HG03378 (cell line): Measurements from ENCODE around the gene LASP1.
"Not testable (repeated sequence)": the region's sequence is repeated elsewhere in the genome, so short reads cannot be mapped to it uniquely, and the experiment has no call there.

Experiments
- ATAC-seq: cut with Tn5 transposase; IDR thresholded peaks from one replicate; pipeline ENCODE4 v1.9.1; 2021; ENCODE audit warnings: mild to moderate bottlenecking, moderate library complexity; ENCODE audit not compliant: unreplicated experiment

LASP1 gene

DNA sequence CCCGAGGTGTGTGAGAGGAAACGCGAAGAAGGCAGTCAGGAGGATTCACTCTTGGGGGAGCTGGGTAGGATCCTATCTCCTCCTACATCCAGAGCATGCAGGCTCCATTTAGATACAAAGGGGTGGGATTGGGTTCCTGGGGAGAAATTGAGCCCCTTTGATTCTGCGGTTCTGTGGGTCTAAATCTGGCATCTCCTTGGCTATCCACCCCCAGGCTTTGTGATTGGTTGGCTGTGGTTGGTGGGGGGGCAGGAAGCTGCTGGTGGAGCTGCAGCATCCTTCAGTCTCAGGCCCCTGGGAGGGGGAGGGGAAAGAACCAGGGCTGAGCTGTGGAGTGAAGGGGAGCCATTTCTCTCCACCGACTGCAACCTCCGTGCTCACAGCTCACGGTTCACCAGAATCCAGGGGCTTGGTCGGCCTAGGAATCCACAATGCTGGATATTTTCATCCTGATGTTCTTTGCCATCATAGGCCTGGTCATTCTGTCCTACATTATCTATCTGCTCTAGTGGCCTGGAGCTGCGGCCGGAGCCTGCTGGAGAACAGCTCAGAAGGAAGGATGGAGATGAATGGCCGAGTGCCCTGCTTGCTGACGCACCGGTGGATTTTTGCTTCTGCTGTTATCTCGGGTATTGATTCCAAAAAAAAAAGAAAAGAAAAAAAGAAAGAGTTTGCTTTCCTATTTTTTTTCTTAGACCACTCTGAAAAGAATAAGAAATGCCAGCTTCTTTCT is 55.6 kb downstream of the LASP1 start, which contains the start of gene LASP1NB:
TSS of gene LASP1NB (plus strand) at position 352 of the 733 bp plus-strand sequence.
- no peak for ATAC-seq

DNA sequence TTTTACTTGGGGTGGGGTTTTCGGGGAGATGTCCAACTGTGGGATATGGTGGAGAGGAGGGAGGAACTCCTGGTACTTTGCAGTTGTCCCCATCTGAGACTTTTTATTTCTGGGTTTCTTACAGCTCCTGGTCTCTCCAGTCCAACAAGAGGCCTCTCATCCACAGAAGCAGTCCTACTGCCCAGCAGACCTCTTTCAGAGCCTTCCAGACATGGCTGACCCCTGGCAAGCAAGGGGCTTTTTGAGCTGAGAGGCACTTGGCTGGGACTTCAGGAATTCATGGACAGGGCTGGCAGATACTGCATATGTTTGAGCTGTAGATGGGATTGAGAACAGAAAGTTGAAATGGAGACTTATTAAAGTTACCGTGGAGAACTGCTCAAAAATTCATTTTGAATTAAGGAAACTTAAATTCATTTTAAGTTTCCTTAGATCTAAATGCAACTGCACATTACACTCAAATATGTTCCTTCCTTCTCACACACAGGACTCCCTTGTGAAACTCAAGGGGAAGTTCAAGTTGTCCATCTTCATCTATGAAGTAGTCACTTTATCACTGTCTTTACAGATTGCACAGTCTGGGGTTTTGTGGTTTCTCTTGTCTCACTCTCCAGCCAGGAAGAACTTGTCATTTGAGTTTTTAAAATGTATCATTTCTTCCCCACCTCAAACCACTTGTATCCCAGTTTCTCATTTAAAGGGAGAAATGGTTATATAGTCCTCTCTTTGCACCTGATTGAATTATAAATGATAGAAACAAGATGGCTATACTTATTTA is 56.6 kb downstream of the LASP1 start:
- no peak for ATAC-seq

DNA sequence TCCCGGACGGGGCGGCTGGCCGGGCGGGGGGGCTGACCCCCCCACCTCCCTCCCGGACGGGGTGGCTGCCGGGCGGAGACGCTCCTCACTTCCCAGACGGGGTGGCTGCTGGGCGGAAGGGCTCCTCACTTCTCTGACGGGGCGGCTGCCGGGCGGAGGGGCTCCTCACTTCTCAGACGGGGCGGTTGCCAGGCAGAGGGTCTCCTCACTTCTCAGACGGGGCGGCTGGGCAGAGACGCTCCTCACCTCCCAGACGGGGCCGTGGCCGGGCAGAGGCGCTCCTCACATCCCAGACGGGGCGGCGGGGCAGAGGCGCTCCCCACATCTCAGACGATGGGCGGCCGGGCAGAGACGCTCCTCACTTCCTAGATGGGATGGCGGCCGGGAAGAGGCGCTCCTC is 60.9 kb downstream of the LASP1 start:
- not testable (repeated sequence) for ATAC-seq

- not testable (repeated sequence) for ATAC-seq
These were observed 64.1 kb downstream of the LASP1 start for GRCh38 chr17:38933962-38934361.

GRCh38 chr17:38939987-38940386 is 70.1 kb downstream of the LASP1 start:
- no peak for ATAC-seq

DNA sequence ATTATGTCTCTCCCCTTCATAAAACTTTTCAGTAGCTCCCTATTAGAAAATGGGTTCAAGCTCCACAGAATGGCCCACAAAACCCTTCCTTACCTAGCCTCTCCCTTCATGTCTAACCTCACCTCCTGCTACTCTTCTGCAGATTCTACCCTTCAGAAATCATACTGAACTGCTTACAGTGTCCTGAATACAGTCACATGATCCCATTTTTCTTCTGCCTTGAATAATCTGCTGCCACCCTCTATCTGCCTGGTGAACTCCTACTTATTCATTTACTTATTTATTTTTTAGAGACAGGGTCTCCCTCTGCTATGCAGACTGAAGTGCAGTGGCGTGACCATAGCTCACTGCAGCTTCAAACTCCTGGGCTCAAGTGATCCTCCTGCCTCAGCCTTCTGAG is 70.5 kb downstream of the LASP1 start:
- ATAC-seq = no peak

DNA sequence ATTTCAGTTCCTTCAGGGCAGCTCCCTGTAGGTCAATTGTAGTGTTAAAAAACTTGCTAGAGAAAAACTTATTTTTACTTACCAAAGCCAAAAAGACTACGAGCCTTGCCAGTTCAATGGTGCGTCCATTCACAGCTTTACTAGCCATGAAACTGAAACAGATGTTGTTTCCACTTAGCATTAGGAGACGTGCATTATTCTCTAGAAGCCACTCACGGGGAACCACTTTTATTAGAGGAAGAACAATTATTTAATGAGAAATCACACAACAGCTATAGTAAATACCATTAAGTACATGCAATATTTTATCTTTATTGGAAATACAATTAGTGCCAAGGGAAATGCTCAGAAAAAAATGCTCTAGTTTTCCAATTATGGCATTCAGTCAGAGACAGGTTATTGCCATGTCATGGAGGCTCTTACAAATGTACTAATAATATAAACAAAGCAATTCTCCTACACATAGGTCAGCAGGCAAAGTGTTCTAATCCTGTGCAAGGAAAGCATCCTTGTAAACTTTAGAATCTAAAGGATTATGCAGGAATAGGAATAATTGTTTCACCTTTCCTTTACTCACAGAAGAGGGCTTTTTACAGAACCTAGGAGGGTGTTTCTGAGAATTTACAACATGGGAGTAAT is 73.0 kb downstream of the LASP1 start:
- ATAC-seq = no peak

DNA sequence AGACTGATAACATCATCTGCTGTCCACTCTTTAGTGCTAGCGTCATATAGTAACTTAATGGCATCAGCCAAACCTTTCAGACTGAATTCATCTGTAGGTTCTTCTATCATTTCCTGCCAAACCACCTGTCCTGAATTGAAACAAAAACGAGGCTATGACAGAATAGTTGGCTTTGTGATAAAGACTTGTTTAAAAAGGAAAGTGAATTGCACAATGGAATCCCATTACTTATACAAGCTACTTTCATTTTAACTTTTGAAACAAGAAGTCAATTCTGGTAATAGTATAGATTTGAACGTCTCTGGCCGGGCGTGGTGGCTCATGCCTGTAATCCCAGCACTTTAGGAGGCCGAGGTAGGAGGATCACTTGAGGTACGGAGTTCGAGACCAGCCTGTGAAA is 73.7 kb downstream of the LASP1 start:
- no peak for ATAC-seq

GRCh38 chr17:38947189-38947588 is 77.3 kb downstream of the LASP1 start:
- ATAC-seq = no peak

DNA sequence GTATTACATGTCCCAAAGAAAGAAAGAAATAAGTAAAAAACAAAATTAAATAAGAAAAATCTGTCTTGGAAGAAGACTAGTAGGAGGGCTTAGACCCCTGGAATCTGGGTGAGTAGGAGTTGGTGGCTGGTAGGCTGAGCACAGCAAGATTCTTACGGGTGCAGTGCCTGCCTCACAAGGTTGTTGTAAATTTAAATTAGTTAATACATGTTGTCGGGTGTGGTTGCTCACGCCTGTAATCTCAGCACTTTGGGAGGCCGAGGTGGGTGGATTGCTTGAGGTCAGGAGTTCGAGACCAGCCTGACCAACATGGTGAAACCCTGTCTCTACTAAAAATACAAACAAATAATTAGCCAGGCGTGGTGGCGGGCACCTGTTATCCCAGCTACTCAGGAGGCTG is 83.9 kb downstream of the LASP1 start:
- not testable (repeated sequence) for ATAC-seq

GRCh38 chr17:38958326-38958725 is 88.5 kb downstream of the LASP1 start:
- ATAC-seq = no peak

- no peak for ATAC-seq
These were observed 88.9 kb downstream of the LASP1 start for GRCh38 chr17:38958756-38959155.

DNA sequence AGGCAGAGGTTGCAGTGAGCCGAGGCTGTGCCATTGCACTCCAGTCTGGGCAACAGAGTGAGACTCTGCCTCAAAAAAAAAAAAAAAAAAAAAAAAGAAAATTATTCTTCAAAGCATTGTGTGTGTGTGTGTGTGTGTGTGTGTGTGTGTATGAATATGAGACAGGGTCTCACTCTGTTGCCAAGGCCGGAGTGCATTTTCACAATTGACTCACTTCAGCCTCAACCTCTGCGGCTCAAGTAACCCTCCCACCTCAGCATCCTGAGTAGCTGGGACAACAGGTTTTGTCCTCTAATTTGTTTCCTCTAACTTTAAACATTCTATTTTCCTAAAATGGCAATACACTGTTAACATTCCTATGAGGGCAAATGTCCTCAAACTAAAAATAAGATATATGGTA is 89.7 kb downstream of the LASP1 start:
- no peak for ATAC-seq

DNA sequence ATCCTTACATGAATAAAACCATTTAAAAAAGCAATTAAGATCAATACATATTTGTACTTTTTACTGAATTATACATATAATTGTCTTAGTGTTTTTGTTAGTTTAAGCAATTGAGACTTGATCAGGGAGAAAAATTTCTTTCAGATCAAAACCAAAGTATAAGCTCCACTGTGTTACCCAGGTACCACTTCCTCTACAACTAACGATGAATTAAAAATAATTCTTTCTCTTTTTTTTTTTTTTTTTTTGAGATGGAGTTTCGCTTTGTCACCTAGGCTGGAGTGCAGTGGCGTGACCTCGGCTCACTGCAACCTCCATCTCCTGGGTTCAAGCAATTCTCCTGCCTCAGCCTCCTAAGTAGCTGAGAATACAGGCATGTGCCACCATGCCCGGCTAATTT is 90.5 kb downstream of the LASP1 start:
- ATAC-seq = no peak

- no peak for ATAC-seq
These were observed 91.6 kb downstream of the LASP1 start for GRCh38 chr17:38961413-38961812.

DNA sequence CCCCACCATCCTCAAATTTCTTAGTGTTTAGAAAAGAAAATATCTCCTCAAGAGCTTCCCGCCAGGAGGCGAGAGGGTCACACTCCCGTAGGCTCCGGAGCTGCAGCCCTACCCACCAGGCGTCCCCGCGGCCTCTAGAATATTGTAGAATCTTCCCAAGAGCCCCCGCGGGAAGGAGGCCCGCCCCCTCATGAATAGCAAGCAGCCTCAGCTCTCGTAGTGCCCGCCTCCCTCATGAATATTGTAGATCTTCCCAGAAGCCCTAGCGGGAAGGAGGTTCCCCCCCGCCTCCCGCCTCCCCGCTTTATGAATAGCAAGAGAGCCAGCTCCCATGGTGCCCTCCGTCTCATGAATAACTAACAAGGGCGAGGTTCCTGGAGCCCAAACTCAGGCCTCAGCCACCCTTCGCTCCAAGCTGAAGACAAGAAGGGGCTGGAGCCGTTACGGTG is 97.5 kb downstream of the LASP1 start, which contains the start of gene FBXO47:
TSS of gene FBXO47 (minus strand) at position 114 of the 449 bp plus-strand sequence. CDS start 4,378 bp downstream, outside the sequence.
- no peak for ATAC-seq

DNA sequence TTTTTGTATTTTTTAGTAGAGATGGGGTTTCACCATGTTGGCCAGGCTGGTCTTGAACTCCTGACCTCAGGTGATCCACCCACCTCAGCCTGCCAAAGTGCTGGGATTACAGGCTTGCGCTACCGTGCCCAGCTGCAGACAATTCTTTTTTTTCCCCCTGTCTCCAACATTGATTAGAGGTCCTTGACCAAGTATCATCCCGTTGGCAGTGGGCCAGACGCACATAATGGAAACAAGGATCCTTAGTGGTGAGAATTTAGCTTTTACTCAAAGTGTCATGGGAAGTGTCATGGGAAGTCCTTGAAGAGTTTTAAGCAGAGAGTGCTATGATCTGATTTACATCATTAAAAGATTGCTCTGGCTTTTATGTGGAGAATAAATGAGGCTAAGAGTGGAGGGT is 99.4 kb downstream of the LASP1 start:
- ATAC-seq = no peak

DNA sequence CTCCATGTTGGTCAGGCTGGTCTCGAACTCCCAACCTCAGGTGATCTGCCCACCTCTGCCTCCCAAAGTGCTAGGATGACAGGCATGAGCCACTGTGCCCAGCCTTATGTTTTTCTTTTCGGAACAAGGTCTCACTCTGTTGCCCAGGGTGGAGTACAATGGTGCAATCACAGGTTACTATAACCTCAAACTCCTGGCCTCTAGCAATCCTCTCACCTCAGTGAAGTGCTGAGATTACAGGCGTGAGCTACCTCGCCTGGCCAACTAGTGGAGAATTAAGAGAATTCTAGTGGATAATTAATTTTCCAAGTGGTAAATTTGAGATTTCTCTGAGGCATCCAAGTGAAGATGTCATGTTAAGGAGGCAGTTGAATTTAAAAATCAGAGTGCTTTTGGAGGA is 100.3 kb downstream of the LASP1 start:
- ATAC-seq = no peak

DNA sequence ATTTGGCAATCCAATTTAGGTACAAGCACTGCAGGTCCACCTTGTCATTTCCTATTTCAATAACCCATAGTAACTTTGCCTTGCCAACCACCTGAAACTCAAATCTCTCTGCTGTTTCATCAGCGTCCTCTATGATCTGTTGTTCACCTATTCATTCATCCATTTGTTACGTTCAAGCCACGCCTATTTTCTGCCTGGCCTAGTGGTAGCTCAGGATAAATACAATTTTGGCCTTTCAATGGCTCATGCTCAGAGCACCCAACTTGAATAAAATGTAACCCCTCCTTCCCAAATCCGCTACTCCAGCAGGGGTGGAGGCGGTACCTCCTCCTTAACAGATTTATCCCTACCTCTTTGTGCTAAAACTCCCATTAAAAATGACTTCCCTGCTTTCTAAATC is 100.9 kb downstream of the LASP1 start:
- ATAC-seq = no peak
